CD4-positive, alpha-beta T cell (primary cell): ENCODE data around the gene FSTL4. TPM values are rescaled to one million over a fixed set of nuclear protein-coding genes. Genes with fewer than 3 reads are reported as not detected.

Experiments used
- ATAC-seq: fragments of 200-7000 bp; cut with Tn5 transposase; one replicate; pipeline ENCODE4 v1.10.0; 2022; ENCODE audit warnings: mild to moderate bottlenecking; ENCODE audit not compliant: poor library complexity
- CTCF ChIA-PET: fragments of 350-600 bp; sonication (Branson Sonifier 250); formaldehyde crosslinking; loops from one replicate; lab custom pipeline; 2021; ENCODE audit warnings: antibody characterized with exemption, inconsistent platforms; lab: Charles Lee
- POLR2A ChIA-PET: fragments of 350-600 bp; sonication (Branson Sonifier 250); formaldehyde crosslinking; loops from one replicate; lab custom pipeline; 2021; ENCODE audit warnings: antibody characterized with exemption, inconsistent platforms; lab: Charles Lee
- DNase-seq, 14 experiments: peaks; one replicate each; pipeline ENCODE4 v3.0.0-alpha.2; 2013 to 2020; ENCODE audit warnings: mixed read lengths in 2 of 14
- H3K27ac ChIP-seq, 2 donors: one replicate each; pipeline versions ENCODE4 v1.5.1 to v1.7.0; 2013; ENCODE audit warnings: low read length in 2 of 2, low read depth in 1 of 2, mild to moderate bottlenecking in 1 of 2
- H3K27me3 ChIP-seq, 2 experiments: 1 replicate in 1 of 2; 2 replicates in 1 of 2; pipeline versions ENCODE4 v1.6.1 to v1.7.0; 2013; ENCODE audit warnings: low read length in 2 of 2, control low read depth in 1 of 2, mild to moderate bottlenecking in 1 of 2, moderate library complexity in 1 of 2; ENCODE audit not compliant: insufficient read depth in 2 of 2, control insufficient read depth in 1 of 2
- H3K36me3 ChIP-seq: one replicate; pipeline ENCODE4 v1.6.1; 2013; ENCODE audit warnings: low read length, control low read depth; ENCODE audit not compliant: insufficient read depth
- H3K4me1 ChIP-seq: one replicate; pipeline ENCODE4 v1.6.1; 2013; ENCODE audit warnings: low read length, control low read depth; ENCODE audit not compliant: insufficient read depth
- H3K4me3 ChIP-seq: one replicate; pipeline ENCODE4 v1.5.1; 2013; ENCODE audit warnings: mild to moderate bottlenecking, low read length, moderate library complexity
- H3K9me3 ChIP-seq, 2 experiments: 1 replicate in 1 of 2; 2 replicates in 1 of 2; pipeline versions ENCODE4 v1.6.1 to v1.7.0; 2013; ENCODE audit warnings: low read length in 2 of 2, mild to moderate bottlenecking in 2 of 2, control low read depth in 1 of 2, moderate library complexity in 1 of 2; ENCODE audit not compliant: control insufficient read depth in 1 of 2, insufficient read depth in 1 of 2
- H3K27ac Mint-ChIP-seq: one replicate; pipeline ENCODE4 v1.8.0; 2020; ENCODE audit warnings: mixed read lengths
- H3K27me3 Mint-ChIP-seq: one replicate; pipeline ENCODE4 v1.8.0; 2021; ENCODE audit warnings: mixed read lengths
- H3K36me3 Mint-ChIP-seq: one replicate; pipeline ENCODE4 v1.8.0; 2021; ENCODE audit warnings: low read depth, mixed read lengths
- H3K4me1 Mint-ChIP-seq: one replicate; pipeline ENCODE4 v1.8.0; 2021; ENCODE audit warnings: low read depth, mixed read lengths
- H3K4me3 Mint-ChIP-seq: one replicate; pipeline ENCODE4 v1.8.0; 2020; ENCODE audit warnings: mild to moderate bottlenecking, mixed read lengths
- H3K9me3 Mint-ChIP-seq: one replicate; pipeline ENCODE4 v1.8.0; 2020; ENCODE audit warnings: mixed read lengths
- intact Hi-C, 2 experiments: fragments of 100-400 bp; cut with DNase I in 1 of 2; cut with micrococcal nuclease in 1 of 2; formaldehyde crosslinking; loops; one replicate each; pipeline versions ENCODE4 v1.15.1 to v1.9.0; 2023 to 2025; cut with DNase I, micrococcal nuclease
- total RNA-seq, 174 experiments: library from RNA in 2 of 174; stranded (reverse) in 2 of 174; gene quantifications; one replicate each; pipeline ENCODE4 v1.2.3 and lab custom pipeline; 2021 to 2026
- TF ChIP-seq, protein P1 (sequence below): fragments of 200-600 bp; IDR thresholded peaks from one replicate; pipeline ENCODE4 v1.8.0; 2022; ENCODE audit warnings: antibody characterized with exemption, mild to moderate bottlenecking

The FSTL4 gene
- total RNA-seq, 2 experiments from 2014 or later = not detected

DNA sequence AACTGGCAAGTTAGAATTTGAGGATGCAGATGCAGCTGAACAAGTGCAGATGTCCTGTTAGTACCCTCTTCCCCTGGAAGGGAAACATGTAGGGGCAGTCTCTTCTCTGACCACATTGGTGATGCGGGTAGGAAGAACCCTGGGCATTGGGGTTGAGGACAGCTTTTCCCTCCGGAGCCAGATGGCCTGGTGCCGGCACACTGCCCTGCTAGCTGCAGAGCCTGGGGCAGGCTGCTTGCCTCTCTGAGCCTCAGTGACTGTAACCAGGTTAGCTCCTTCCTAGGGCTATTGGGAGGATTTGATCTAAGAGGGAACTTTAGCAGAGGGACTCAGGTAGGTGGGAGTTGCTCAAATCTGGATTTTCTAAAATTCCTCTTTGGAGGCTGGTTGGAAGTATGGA lies 412.1 kb downstream of the FSTL4 start:
- H3K9me3 ChIP-seq = no peaks in the 10 kb centered on the region
- H3K27ac ChIP-seq = no peak overlapping the region
- H3K9me3 Mint-ChIP-seq = no peaks in the 10 kb centered on the region
- CTCF ChIA-PET = no interaction called here
- TF ChIP-seq, protein P1, sequence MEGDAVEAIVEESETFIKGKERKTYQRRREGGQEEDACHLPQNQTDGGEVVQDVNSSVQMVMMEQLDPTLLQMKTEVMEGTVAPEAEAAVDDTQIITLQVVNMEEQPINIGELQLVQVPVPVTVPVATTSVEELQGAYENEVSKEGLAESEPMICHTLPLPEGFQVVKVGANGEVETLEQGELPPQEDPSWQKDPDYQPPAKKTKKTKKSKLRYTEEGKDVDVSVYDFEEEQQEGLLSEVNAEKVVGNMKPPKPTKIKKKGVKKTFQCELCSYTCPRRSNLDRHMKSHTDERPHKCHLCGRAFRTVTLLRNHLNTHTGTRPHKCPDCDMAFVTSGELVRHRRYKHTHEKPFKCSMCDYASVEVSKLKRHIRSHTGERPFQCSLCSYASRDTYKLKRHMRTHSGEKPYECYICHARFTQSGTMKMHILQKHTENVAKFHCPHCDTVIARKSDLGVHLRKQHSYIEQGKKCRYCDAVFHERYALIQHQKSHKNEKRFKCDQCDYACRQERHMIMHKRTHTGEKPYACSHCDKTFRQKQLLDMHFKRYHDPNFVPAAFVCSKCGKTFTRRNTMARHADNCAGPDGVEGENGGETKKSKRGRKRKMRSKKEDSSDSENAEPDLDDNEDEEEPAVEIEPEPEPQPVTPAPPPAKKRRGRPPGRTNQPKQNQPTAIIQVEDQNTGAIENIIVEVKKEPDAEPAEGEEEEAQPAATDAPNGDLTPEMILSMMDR = no peak
- no peak overlapping the region for H3K4me3 Mint-ChIP-seq
- DNase-seq = no peak
- no peaks in the 10 kb centered on the region for H3K27me3 Mint-ChIP-seq
- H3K4me1 Mint-ChIP-seq = no peaks in the 10 kb centered on the region
- no peak for ATAC-seq
- H3K4me3 ChIP-seq = no peak overlapping the region
- intact Hi-C loops = no loop called here
- no peaks in the 10 kb centered on the region for H3K36me3 ChIP-seq
- H3K4me1 ChIP-seq = no peaks in the 10 kb centered on the region
- H3K27me3 ChIP-seq = peaks cover 0 to 2% of the 10 kb centered on the region in 2 experiments
- POLR2A ChIA-PET = no interaction called here
- no peaks in the 10 kb centered on the region for H3K36me3 Mint-ChIP-seq
- H3K27ac Mint-ChIP-seq = no peak overlapping the region

DNA sequence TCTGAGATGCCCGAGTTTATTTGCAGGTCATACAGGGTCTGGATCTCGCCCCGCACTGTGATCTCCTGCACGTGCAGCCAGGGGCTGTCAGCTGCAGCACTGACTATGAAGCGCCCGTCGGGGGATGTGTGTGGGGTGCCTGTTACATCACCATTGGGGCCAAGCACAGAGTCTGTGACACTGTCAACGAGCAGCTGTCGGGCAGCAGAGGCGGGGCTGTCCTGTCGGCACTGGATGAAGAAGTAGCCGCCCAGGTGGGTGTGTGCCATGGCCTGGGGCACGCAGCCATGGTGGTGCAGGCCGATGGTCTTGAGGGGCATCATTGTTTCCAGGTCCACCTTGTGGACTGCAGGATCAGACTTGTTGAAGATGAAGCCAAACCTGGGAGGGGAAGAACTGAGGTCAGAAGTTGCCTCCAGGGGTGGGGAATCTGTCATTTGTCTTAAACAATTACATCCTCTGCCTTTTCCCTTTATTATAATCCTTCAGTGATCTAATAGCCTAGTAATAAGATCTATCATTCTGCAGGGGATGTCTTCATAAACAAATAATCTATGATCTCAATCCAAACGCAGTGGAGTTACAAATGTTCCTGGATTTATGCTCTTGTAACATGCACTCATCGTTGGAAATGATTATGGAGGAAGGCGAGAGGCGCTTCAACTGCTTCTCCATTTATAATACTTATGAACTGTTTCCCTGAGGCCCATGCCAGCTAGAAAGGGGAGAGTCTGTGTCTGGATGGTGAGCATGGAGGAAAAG lies 412.7 kb downstream of the FSTL4 start:
- H3K27ac Mint-ChIP-seq = no peak overlapping the region
- ChIA-PET CTCF (no interaction called here), POLR2A (no interaction called here)
- peaks cover 0 to 2% of the 10 kb centered on the region in 2 experiments for H3K27me3 ChIP-seq
- H3K36me3 ChIP-seq = no peaks in the 10 kb centered on the region
- no peak for ATAC-seq
- no peaks in the 10 kb centered on the region for H3K4me1 ChIP-seq
- H3K9me3 ChIP-seq = no peaks in the 10 kb centered on the region
- TF ChIP-seq, protein P1 = no peak
- H3K9me3 Mint-ChIP-seq = no peaks in the 10 kb centered on the region
- no peaks in the 10 kb centered on the region for H3K27me3 Mint-ChIP-seq
- no peaks in the 10 kb centered on the region for H3K4me1 Mint-ChIP-seq
- no peak overlapping the region for H3K4me3 ChIP-seq
- no peaks in the 10 kb centered on the region for H3K36me3 Mint-ChIP-seq
- H3K27ac ChIP-seq = no peak overlapping the region
- no peak for DNase-seq
- H3K4me3 Mint-ChIP-seq = no peak overlapping the region
- intact Hi-C loops = no loop called here

DNA sequence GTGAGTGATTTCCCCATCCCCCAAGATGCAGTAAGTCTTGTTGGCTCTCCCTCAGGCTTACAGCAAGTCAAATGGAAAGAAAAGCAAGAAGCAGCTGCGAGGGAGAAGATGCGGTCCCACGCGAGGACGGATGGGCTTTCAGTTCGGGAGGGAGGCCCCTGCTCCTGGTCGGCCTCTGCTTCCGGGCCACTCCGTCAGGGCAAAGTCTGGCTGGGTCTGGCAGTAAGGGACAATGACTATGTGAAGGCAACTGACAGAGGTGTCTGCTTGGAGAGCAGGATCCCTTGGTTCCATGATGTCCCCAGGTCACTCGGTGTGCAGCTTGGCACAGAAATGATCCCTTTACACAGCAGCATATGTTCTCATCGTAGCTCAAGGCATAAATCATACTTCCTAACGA lies 413.8 kb downstream of the FSTL4 start:
- no peaks in the 10 kb centered on the region for H3K27me3 ChIP-seq
- no peak for DNase-seq
- H3K4me3 ChIP-seq = no peak overlapping the region
- Mint-ChIP-seq H3K27ac (no peak overlapping the region), H3K4me1 (no peaks in the 10 kb centered on the region), H3K9me3 (no peaks in the 10 kb centered on the region), H3K36me3 (no peaks in the 10 kb centered on the region), H3K27me3 (no peaks in the 10 kb centered on the region), H3K4me3 (no peak overlapping the region)
- intact Hi-C loops = no loop called here
- H3K36me3 ChIP-seq = no peaks in the 10 kb centered on the region
- POLR2A ChIA-PET = no interaction called here
- H3K27ac ChIP-seq = no peak overlapping the region
- CTCF ChIA-PET = no interaction called here
- no peak for ATAC-seq
- H3K9me3 ChIP-seq = no peaks in the 10 kb centered on the region
- TF ChIP-seq, protein P1 = no peak
- no peaks in the 10 kb centered on the region for H3K4me1 ChIP-seq
